Nephron progenitor cell (in vitro differentiated cells): ENCODE results near the gene KLF9.

Source experiments
- DNase-seq: peaks from one replicate; pipeline ENCODE4 v3.0.0; 2021
- H3K27ac Mint-ChIP-seq: 2 replicates; pipeline ENCODE4 v1.8.0; 2021; ENCODE audit warnings: mild to moderate bottlenecking, moderate library complexity, mixed read lengths
- H3K27me3 Mint-ChIP-seq: 2 replicates; pipeline ENCODE4 v1.8.0; 2021; ENCODE audit warnings: mild to moderate bottlenecking, low read depth, mixed read lengths; ENCODE audit not compliant: poor library complexity
- H3K36me3 Mint-ChIP-seq: 2 replicates; pipeline ENCODE4 v1.8.0; 2021; ENCODE audit warnings: low read depth, mixed read lengths
- H3K4me1 Mint-ChIP-seq: 2 replicates; pipeline ENCODE4 v1.8.0; 2021; ENCODE audit warnings: mixed read lengths
- H3K4me3 Mint-ChIP-seq: 2 replicates; pipeline ENCODE4 v1.8.0; 2021; ENCODE audit warnings: mild to moderate bottlenecking, moderate library complexity, mixed read lengths
- H3K9me3 Mint-ChIP-seq: 2 replicates; pipeline ENCODE4 v1.8.0; 2021; ENCODE audit warnings: mild to moderate bottlenecking, moderate library complexity, mixed read lengths
- CTCF ChIP-seq: fragments of 200-600 bp; sonication (generic); IDR thresholded peaks from 2 replicates; pipeline ENCODE4 v1.5.0; 2021; ENCODE audit warnings: antibody characterized with exemption

KLF9 gene

GRCh38 chr9:70428781-70429180 lies 14.3 kb upstream of the KLF9 start:
- H3K4me3 Mint-ChIP-seq: no peak overlapping the region
- H3K27me3 Mint-ChIP-seq: peaks cover 11% of the 10 kb centered on the region
- H3K9me3 Mint-ChIP-seq: peaks cover 18% of the 10 kb centered on the region
- no peaks in the 10 kb centered on the region for H3K36me3 Mint-ChIP-seq
- peaks cover 7% of the 10 kb centered on the region for H3K4me1 Mint-ChIP-seq
- no peak for DNase-seq
- no peak overlapping the region for H3K27ac Mint-ChIP-seq
- no peak for TF ChIP-seq CTCF

- peaks cover 14% of the 10 kb centered on the region for H3K9me3 Mint-ChIP-seq
- no peak for DNase-seq
- no peaks in the 10 kb centered on the region for H3K36me3 Mint-ChIP-seq
- no peak for TF ChIP-seq CTCF
- no peak overlapping the region for H3K4me3 Mint-ChIP-seq
- peaks cover 15% of the 10 kb centered on the region for H3K4me1 Mint-ChIP-seq
- no peak overlapping the region for H3K27ac Mint-ChIP-seq
- H3K27me3 Mint-ChIP-seq: peaks cover 20% of the 10 kb centered on the region
Observed at GRCh38 chr9:70427161-70427945, 12.9 kb upstream of the KLF9 start.

DNA sequence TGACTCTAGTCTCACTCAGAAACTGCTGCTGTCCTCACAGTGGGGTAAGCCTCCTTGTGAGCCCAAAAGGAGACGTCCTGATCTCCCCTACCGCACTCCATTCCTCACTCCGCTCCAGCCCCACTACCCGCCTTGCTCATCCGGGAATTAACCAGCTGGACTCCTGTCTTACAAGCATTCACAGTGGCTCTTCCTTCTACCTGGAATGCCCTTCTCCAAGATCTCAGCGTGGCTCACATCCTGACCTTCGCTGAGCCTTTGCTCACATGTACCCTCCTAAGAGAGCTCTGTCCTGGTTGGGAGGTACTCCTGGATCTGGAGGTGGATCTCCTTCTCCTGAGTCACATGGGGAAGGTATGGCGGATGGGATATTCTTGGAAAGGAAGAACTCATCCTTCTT lies 10.7 kb upstream of the KLF9 start:
- H3K27ac Mint-ChIP-seq: no peak overlapping the region
- H3K4me3 Mint-ChIP-seq: no peak overlapping the region
- no peaks in the 10 kb centered on the region for H3K9me3 Mint-ChIP-seq
- peaks cover 24% of the 10 kb centered on the region for H3K27me3 Mint-ChIP-seq
- TF ChIP-seq CTCF: no peak
- H3K36me3 Mint-ChIP-seq: no peaks in the 10 kb centered on the region
- H3K4me1 Mint-ChIP-seq: peaks cover 34% of the 10 kb centered on the region
- no peak for DNase-seq

DNA sequence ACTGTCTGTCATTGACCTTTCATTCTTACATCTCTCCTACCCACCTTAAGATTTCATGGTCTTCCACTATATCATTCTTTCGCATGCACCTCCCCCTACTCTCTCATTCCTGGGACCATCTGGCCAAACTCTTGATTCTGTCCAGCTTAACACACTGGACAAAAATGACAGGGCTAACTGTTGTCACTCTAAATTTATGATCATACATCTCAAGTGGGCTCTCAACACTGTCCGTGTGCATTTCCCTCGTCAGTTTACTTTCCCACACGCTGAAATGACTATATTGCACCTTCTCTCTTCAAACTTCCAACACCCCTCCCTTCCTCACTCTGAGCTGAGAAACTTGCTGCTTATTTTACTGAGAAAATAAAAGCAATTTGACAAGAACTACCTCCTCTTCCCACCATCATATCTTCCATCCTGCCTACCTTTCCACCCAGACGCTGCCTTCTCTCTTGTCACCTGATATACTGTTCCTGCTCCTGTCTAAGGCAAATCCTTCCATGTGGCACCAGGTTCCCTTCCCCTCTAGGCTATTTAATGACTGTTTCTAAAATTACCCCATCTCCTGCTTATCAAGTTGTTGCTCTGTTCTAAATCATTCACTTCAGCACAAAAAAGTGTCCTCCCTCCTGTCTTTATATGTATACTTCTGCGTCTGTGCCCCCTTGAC lies 8.1 kb upstream of the KLF9 start:
- Mint-ChIP-seq H3K27ac (no peak overlapping the region), H3K4me3 (peak overlapping the region; percentile 32), H3K4me1 (peaks cover 45% of the 10 kb centered on the region), H3K9me3 (no peaks in the 10 kb centered on the region), H3K36me3 (no peaks in the 10 kb centered on the region), H3K27me3 (peaks cover 41% of the 10 kb centered on the region)
- TF ChIP-seq CTCF: no peak
- DNase-seq: no peak

DNA sequence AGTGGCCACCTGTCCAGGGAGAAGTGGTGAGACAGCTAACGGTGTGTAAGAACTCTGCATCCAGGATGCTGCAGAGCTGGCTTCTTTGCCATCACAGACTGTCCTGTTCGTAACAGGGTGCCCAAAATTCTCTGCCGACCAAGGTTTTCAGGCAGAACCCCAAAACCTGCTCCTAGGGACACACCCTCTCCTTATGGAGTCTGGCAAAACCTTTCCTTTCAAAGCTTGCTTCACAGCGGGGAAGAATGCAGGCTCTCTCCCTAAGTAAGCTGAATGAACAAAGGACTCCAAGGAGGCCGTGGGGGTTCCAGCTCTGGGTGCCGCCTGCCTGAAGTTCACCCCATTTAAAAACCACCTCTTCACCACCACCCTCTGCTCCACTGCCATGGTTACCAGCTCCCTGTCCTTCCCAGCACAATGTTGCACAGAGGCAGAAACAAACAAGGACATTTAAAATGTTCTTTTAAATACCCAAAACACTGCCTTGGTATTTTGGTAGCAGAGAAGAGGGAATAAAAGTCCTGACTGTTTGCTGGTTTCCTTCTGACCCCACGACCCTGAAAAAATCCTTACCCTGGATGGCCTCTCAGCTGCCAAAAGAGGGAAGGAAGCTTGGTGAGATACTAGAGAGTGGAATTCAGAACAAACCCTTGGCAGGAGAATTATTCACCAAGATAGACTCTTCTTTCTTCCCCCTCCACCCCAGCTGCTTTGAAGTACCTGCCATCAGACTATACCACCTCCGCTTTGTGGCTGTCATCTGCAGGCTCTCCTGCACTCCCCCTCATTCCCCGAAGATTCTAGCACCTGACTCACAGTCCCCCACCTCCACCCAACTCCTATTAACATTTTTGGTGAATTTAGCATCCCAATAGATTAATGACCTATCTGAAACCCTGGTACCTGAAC lies 7.1 kb upstream of the KLF9 start:
- H3K4me1 Mint-ChIP-seq: peaks cover 45% of the 10 kb centered on the region
- H3K36me3 Mint-ChIP-seq: no peaks in the 10 kb centered on the region
- H3K27ac Mint-ChIP-seq: no peak overlapping the region
- no peaks in the 10 kb centered on the region for H3K9me3 Mint-ChIP-seq
- peak overlapping the region; percentile 89 for H3K4me3 Mint-ChIP-seq
- no peak for DNase-seq
- H3K27me3 Mint-ChIP-seq: peaks cover 50% of the 10 kb centered on the region
- TF ChIP-seq CTCF: no peak
